ENCODE data around the gene DYNC1I1.
A peak's percentile ranks its signal among the peaks of the same experiment; 100 is the strongest.

The DYNC1I1 gene

GRCh38 chr7:95863623-95864022 is 91.3 kb downstream of the DYNC1I1 start:
- no peak for DNase-seq

- DNase-seq = no peak
Measured at GRCh38 chr7:95865716-95866371, 93.5 kb downstream of the DYNC1I1 start.

- DNase-seq = peak; percentile 86
Measured at GRCh38 chr7:95867309-95867708, 95.0 kb downstream of the DYNC1I1 start.

GRCh38 chr7:95871075-95871848 is 98.9 kb downstream of the DYNC1I1 start:
- peak; percentile 77 for DNase-seq

GRCh38 chr7:95871896-95872295 is 99.5 kb downstream of the DYNC1I1 start:
- no peak for DNase-seq

GRCh38 chr7:95874129-95874528 is 101.8 kb downstream of the DYNC1I1 start:
- DNase-seq = no peak

GRCh38 chr7:95874541-95875265 is 102.3 kb downstream of the DYNC1I1 start:
- DNase-seq = no peak

GRCh38 chr7:95875519-95875918 is 103.2 kb downstream of the DYNC1I1 start:
- no peak for DNase-seq

GRCh38 chr7:95878677-95879076 is 106.3 kb downstream of the DYNC1I1 start:
- DNase-seq = no peak

GRCh38 chr7:95881597-95881996 is 109.2 kb downstream of the DYNC1I1 start:
- no peak for DNase-seq

- no peak for DNase-seq
Measured at GRCh38 chr7:95883217-95883616, 110.9 kb downstream of the DYNC1I1 start.

GRCh38 chr7:95886501-95887090 is 114.2 kb downstream of the DYNC1I1 start:
- no peak for DNase-seq

- DNase-seq = no peak
Measured at GRCh38 chr7:95893484-95893883, 121.1 kb downstream of the DYNC1I1 start.

GRCh38 chr7:95897557-95898251 is 125.3 kb downstream of the DYNC1I1 start:
- no peak for DNase-seq

- no peak for DNase-seq
Measured at GRCh38 chr7:95899919-95900513, 127.7 kb downstream of the DYNC1I1 start.

- no peak for DNase-seq
Measured at GRCh38 chr7:95901006-95901405, 128.7 kb downstream of the DYNC1I1 start.

- DNase-seq = no peak
Measured at GRCh38 chr7:95904099-95904498, 131.7 kb downstream of the DYNC1I1 start.

- DNase-seq = no peak
Measured at GRCh38 chr7:95905167-95905566, 132.8 kb downstream of the DYNC1I1 start.

GRCh38 chr7:95906851-95907250 is 134.5 kb downstream of the DYNC1I1 start:
- DNase-seq = no peak

GRCh38 chr7:95907337-95907736 is 135.0 kb downstream of the DYNC1I1 start:
- no peak for DNase-seq

- no peak for DNase-seq
Measured at GRCh38 chr7:95908499-95908898, 136.1 kb downstream of the DYNC1I1 start.

GRCh38 chr7:95910341-95910740 is 138.0 kb downstream of the DYNC1I1 start:
- DNase-seq = no peak
